H1 (cell line): ENCODE measurements around the gene CD44. TPM values are rescaled to one million over a fixed set of nuclear protein-coding genes. Genes with fewer than 3 reads are reported as not detected.

Source experiments
- CTCF ChIA-PET: fragments of 300-600 bp; sonication (Branson Sonifier 250); formaldehyde crosslinking; loops from one replicate; lab custom pipeline; 2021; ENCODE audit not compliant: partially characterized antibody; lab: Charles Lee
- POLR2A ChIA-PET: fragments of 300-600 bp; sonication (Branson Sonifier 250); formaldehyde crosslinking; loops from one replicate; lab custom pipeline; 2021; ENCODE audit warnings: inconsistent platforms; ENCODE audit not compliant: partially characterized antibody; lab: Charles Lee
- DNase-seq, 2 experiments: peaks; one replicate each; pipeline versions ENCODE4 v3.0.0 to v3.0.0-alpha.2; 2010 to 2022; ENCODE audit warnings: low spot score in 2 of 2, low read depth in 1 of 2, mixed read lengths in 1 of 2
- FAIRE-seq: peaks from 2 replicates; lab custom pipeline; 2011; peaks lifted over from hg19 to GRCh38; lab: Jason Lieb, UNC
- H2AFZ ChIP-seq: 2 replicates; pipeline ENCODE4 v1.8.1; 2012; ENCODE audit warnings: low read length, inconsistent platforms
- H2AK5ac ChIP-seq: 2 replicates; pipeline ENCODE4 v1.6.1; 2013; ENCODE audit warnings: low read depth, low read length
- H2BK120ac ChIP-seq: replicated peaks from 2 replicates; pipeline ENCODE3; 2013; ENCODE audit warnings: low read depth, low read length, inconsistent platforms
- H2BK12ac ChIP-seq: 2 replicates; pipeline ENCODE4 v1.6.1; 2013; ENCODE audit warnings: low read depth, low read length
- H2BK15ac ChIP-seq: 2 replicates; pipeline ENCODE4 v1.6.1; 2013; ENCODE audit warnings: low read length
- H2BK20ac ChIP-seq: 2 replicates; pipeline ENCODE4 v1.6.1; 2013; ENCODE audit warnings: low read length
- H2BK5ac ChIP-seq: 2 replicates; pipeline ENCODE4 v1.6.1; 2013; ENCODE audit warnings: low read depth, low read length
- H3K14ac ChIP-seq: 2 replicates; pipeline ENCODE4 v1.6.1; 2013; ENCODE audit warnings: inconsistent platforms; ENCODE audit not compliant: insufficient read length
- H3K18ac ChIP-seq: 2 replicates; pipeline ENCODE4 v1.6.1; 2013; ENCODE audit warnings: low read length; ENCODE audit errors: extremely low read depth
- H3K23ac ChIP-seq: 2 replicates; pipeline ENCODE4 v1.6.1; 2013; ENCODE audit warnings: inconsistent platforms; ENCODE audit not compliant: insufficient read length
- H3K23me2 ChIP-seq: 2 replicates; pipeline ENCODE4 v1.6.1; 2013; ENCODE audit warnings: low read depth, low read length
- H3K27ac ChIP-seq: 2 replicates; pipeline ENCODE4 v1.6.1; 2011; ENCODE audit warnings: low read depth, low read length, inconsistent platforms
- H3K27me3 ChIP-seq, 4 experiments: replicated peaks in 1 of 4; 1 replicate in 1 of 4; 2 replicates in 3 of 4; pipeline versions ENCODE4 v1.6.1 to v1.8.1; 2011 to 2013; ENCODE audit warnings: low read length in 3 of 4, mild to moderate bottlenecking in 3 of 4, inconsistent platforms in 2 of 4, mixed read lengths in 2 of 4, moderate library complexity in 1 of 4; ENCODE audit not compliant: control insufficient read depth in 3 of 4, insufficient read depth in 3 of 4; ENCODE audit errors: extremely low read depth in 1 of 4
- H3K36me3 ChIP-seq, 4 experiments: 2 replicates each; pipeline versions ENCODE4 v1.6.1 to v1.8.1; 2011 to 2013; ENCODE audit warnings: mild to moderate bottlenecking in 4 of 4, low read length in 3 of 4, moderate library complexity in 2 of 4, control low read depth in 1 of 4, inconsistent platforms in 1 of 4; ENCODE audit not compliant: insufficient read depth in 4 of 4, control insufficient read depth in 2 of 4
- H3K4ac ChIP-seq: replicated peaks from 2 replicates; pipeline ENCODE3; 2013; ENCODE audit warnings: low read length, low read depth, mixed read lengths, inconsistent platforms; ENCODE audit not compliant: insufficient read length
- H3K4me1 ChIP-seq, 4 experiments: replicated peaks in 1 of 4; 1 replicate in 1 of 4; 2 replicates in 3 of 4; pipeline versions ENCODE4 v1.6.1 to v1.8.1; 2011 to 2013; ENCODE audit warnings: low read length in 3 of 4, inconsistent platforms in 2 of 4, mixed read lengths in 1 of 4; ENCODE audit not compliant: insufficient read depth in 4 of 4, control insufficient read depth in 3 of 4
- H3K4me2 ChIP-seq, 2 experiments: 2 replicates each; pipeline versions ENCODE4 v1.6.1 to v1.8.1; 2011 to 2013; ENCODE audit warnings: low read depth in 2 of 2, low read length in 2 of 2, control low read depth in 1 of 2, inconsistent platforms in 1 of 2, mild to moderate bottlenecking in 1 of 2; ENCODE audit not compliant: insufficient read depth in 1 of 2
- H3K4me3 ChIP-seq, 4 experiments: fragments of 200-600, 300-600 bp in 1 of 4; sonication (generic), shearing (Covaris generic), sonication (Bioruptor Twin) in 1 of 4; 2 replicates each; pipeline versions ENCODE4 v1.5.1 to v1.8.1; 2011 to 2016; ENCODE audit warnings: low read length in 4 of 4, low read depth in 3 of 4, control low read depth in 2 of 4, inconsistent platforms in 2 of 4, mild to moderate bottlenecking in 2 of 4, mixed read lengths in 1 of 4, moderate library complexity in 1 of 4; ENCODE audit not compliant: insufficient read depth in 2 of 4; ENCODE audit errors: extremely low read depth in 1 of 4
- H3K56ac ChIP-seq: replicated peaks from 2 replicates; pipeline ENCODE3; 2013; ENCODE audit warnings: low read depth, mild to moderate bottlenecking, mixed read lengths, low read length, inconsistent platforms; ENCODE audit not compliant: insufficient read length
- H3K79me1 ChIP-seq: 2 replicates; pipeline ENCODE4 v1.6.1; 2013; ENCODE audit warnings: low read depth, low read length, control low read depth
- H3K79me2 ChIP-seq, 2 experiments: 2 replicates each; pipeline versions ENCODE4 v1.6.1 to v1.8.1; 2012 to 2013; ENCODE audit warnings: low read length in 2 of 2, mild to moderate bottlenecking in 2 of 2, inconsistent platforms in 1 of 2; ENCODE audit not compliant: insufficient read depth in 2 of 2, control insufficient read depth in 1 of 2
- H3K9ac ChIP-seq, 4 experiments: replicated peaks in 1 of 4; 1 replicate in 1 of 4; 2 replicates in 3 of 4; pipeline versions ENCODE4 v1.6.1 to v1.8.1; 2011 to 2013; ENCODE audit warnings: low read depth in 3 of 4, low read length in 3 of 4, control low read depth in 2 of 4, mild to moderate bottlenecking in 2 of 4, moderate library complexity in 2 of 4, inconsistent platforms in 1 of 4; ENCODE audit errors: extremely low read depth in 1 of 4
- H3K9me3 ChIP-seq, 2 experiments: 2 replicates each; pipeline versions ENCODE4 v1.6.1 to v1.8.1; 2012 to 2013; ENCODE audit warnings: mild to moderate bottlenecking in 2 of 2, moderate library complexity in 2 of 2, control low read depth in 1 of 2, inconsistent platforms in 1 of 2, low read depth in 1 of 2, low read length in 1 of 2, mixed read lengths in 1 of 2; ENCODE audit not compliant: insufficient read depth in 2 of 2
- H4K20me1 ChIP-seq, 2 experiments: replicated peaks in 1 of 2; 2 replicates each; pipeline versions ENCODE3 to v1.8.1; 2011 to 2013; ENCODE audit warnings: inconsistent platforms in 2 of 2, low read length in 2 of 2, mild to moderate bottlenecking in 1 of 2; ENCODE audit not compliant: insufficient read depth in 2 of 2, control insufficient read depth in 1 of 2
- H4K5ac ChIP-seq: 2 replicates; pipeline ENCODE4 v1.6.1; 2013; ENCODE audit warnings: low read length, low read depth, mixed read lengths, inconsistent platforms; ENCODE audit not compliant: insufficient read length
- H4K8ac ChIP-seq: 2 replicates; pipeline ENCODE4 v1.8.0; 2013; ENCODE audit warnings: mild to moderate bottlenecking, moderate library complexity, low read length, inconsistent platforms; ENCODE audit not compliant: insufficient read depth; ENCODE audit errors: extremely low read depth
- H4K91ac ChIP-seq: replicated peaks from 2 replicates; pipeline ENCODE3; 2013; ENCODE audit warnings: low read length, mixed read lengths, inconsistent platforms; ENCODE audit not compliant: insufficient read length
- CREB1 ChIP-seq: IDR thresholded peaks from 2 replicates; pipeline ENCODE4 v1.6.1; 2012; ENCODE audit warnings: inconsistent platforms
- FOSL1 ChIP-seq: IDR thresholded peaks from 2 replicates; pipeline ENCODE4 v1.6.1; 2011; ENCODE audit warnings: mild to moderate bottlenecking, low read depth, low read length, moderate library complexity; ENCODE audit not compliant: insufficient read depth
- POLR2A ChIP-seq, 2 experiments: IDR thresholded peaks; 1 replicate in 1 of 2; 2 replicates in 1 of 2; pipeline ENCODE4 v1.6.1; 2011; ENCODE audit warnings: low read depth in 2 of 2, low read length in 2 of 2, mild to moderate bottlenecking in 2 of 2; ENCODE audit errors: control extremely low read depth in 1 of 2
- RXRA ChIP-seq: IDR thresholded peaks from 2 replicates; pipeline ENCODE4 v1.6.1; 2011; ENCODE audit warnings: low read depth, mild to moderate bottlenecking, low read length, moderate library complexity; ENCODE audit not compliant: insufficient read depth
- WGBS, 2 experiments: shearing (Covaris generic) in 1 of 2; methylation state at CpG; one replicate each; pipeline versions ENCODE4 v1.1.6 to v1.1.7; 2013 to 2015; ENCODE audit warnings: low lambda C conversion rate in 2 of 2, mixed read lengths in 2 of 2, inconsistent platforms in 1 of 2, low coverage in 1 of 2, missing lambda C conversion rate in 1 of 2; ENCODE audit not compliant: insufficient replicate concordance in 2 of 2, insufficient coverage in 1 of 2, insufficient read length in 1 of 2; ENCODE audit errors: extremely low coverage in 1 of 2, missing lambda C conversion rate in 1 of 2; 5-methylcytosine and 5-hydroxymethylcytosine counted together
- polyA plus RNA-seq, 7 experiments: library from polyadenylated mRNA; depleted of rRNA in 3 of 7; stranded (reverse) in 5 of 7; unstranded in 2 of 7; fragments of >200 nt in 5 of 7; fragments of 200-250 nt in 2 of 7; gene quantifications; 1 replicate in 5 of 7; 2 replicates in 1 of 7; 4 replicates in 1 of 7; pipeline versions ENCODE4 v1.2.1 to v1.2.3, GENCODE V29; 2011 to 2013; ENCODE audit warnings: missing spikeins in 2 of 7, mixed read lengths in 2 of 7
- total RNA-seq: library from RNA; stranded (reverse); fragmentation: NEBNext Ultra II Directional; extraction: Animal tissue kit (Norgen Biotek cat#: 25700); gene quantifications from 2 replicates; pipeline ENCODE4 v1.2.1, GENCODE V29; 2021

Gene CD44
- total and polyA plus RNA-seq, 2 of the 8 experiments (the other 6 are each of a cell fraction or from before 2014, with no cell fraction given) = 11.8 to 13.7 TPM

GRCh38 chr11:35231076-35231860, 92.3 kb downstream of the CD44 start:
- no peak overlapping the region for H3K23ac ChIP-seq
- DNase-seq (no peak), FAIRE-seq (no peak)
- H3K23me2 ChIP-seq = no peaks in the 10 kb centered on the region
- no peaks in the 10 kb centered on the region for H4K20me1 ChIP-seq
- no peak overlapping the region for H3K4ac ChIP-seq
- H2BK12ac ChIP-seq = no peak overlapping the region
- no peaks in the 10 kb centered on the region for H3K36me3 ChIP-seq
- H3K79me1 ChIP-seq = no peaks in the 10 kb centered on the region
- no peak overlapping the region for H2AK5ac ChIP-seq
- no peak overlapping the region for H3K4me2 ChIP-seq
- no peak overlapping the region for H3K9ac ChIP-seq
- ChIA-PET CTCF (no interaction called here), POLR2A (no interaction called here)
- no peak overlapping the region for H4K91ac ChIP-seq
- no peak overlapping the region for H3K56ac ChIP-seq
- no peak overlapping the region for H3K14ac ChIP-seq
- H3K4me1 ChIP-seq = no peaks in the 10 kb centered on the region
- H3K27ac ChIP-seq = no peak overlapping the region
- no peak overlapping the region for H4K8ac ChIP-seq
- H3K4me3 ChIP-seq = no peak overlapping the region
- H2AFZ ChIP-seq = no peak overlapping the region
- TF ChIP-seq FOSL1 (no peak), CREB1 (no peak), RXRA (no peak), POLR2A (IDR thresholded peaks at IDR 0.05; ENCODE audit: control extremely low read depth in 1 of 2, low read depth in 2 of 2, low read length in 2 of 2) (no peak)
- no peaks in the 10 kb centered on the region for H3K27me3 ChIP-seq
- H2BK120ac ChIP-seq = no peak overlapping the region
- no peak overlapping the region for H2BK20ac ChIP-seq
- H3K9me3 ChIP-seq = no peaks in the 10 kb centered on the region
- H3K79me2 ChIP-seq = no peaks in the 10 kb centered on the region
- H3K18ac ChIP-seq = no peak overlapping the region
- no peak overlapping the region for H2BK15ac ChIP-seq
- 78% methylated on average over 5 of the region's 5 CpGs; no CpG with 5 or more reads in 1 of the 2 experiments for WGBS, 2 experiments
- H2BK5ac ChIP-seq = no peak overlapping the region
- H4K5ac ChIP-seq = no peak overlapping the region
